Endothelial cell of umbilical vein (primary cell): ENCODE measurements around the gene XIST. TPM values are rescaled to one million over a fixed set of nuclear protein-coding genes. Genes with fewer than 3 reads are reported as not detected.
"Not testable (repeated sequence)": the region's sequence is repeated elsewhere in the genome, so short reads cannot be mapped to it uniquely, and the experiment has no call there.

Experiments
- BruUV-seq: library from RNA; stranded (reverse); fragments of 400-500 nt; replicated peaks from 2 replicates; lab custom pipeline; 2021; lab: Mats Ljungman, UMichigan
- CTCF ChIA-PET: fragments of 300-600, 350-600 bp; sonication (Branson Sonifier 250); formaldehyde crosslinking; loops from one replicate; lab custom pipeline; 2021; ENCODE audit warnings: antibody characterized with exemption, inconsistent platforms; lab: Charles Lee
- POLR2A ChIA-PET: fragments of 300-600, 350-600 bp; sonication (Branson Sonifier 250); formaldehyde crosslinking; loops from one replicate; lab custom pipeline; 2021; ENCODE audit warnings: antibody characterized with exemption, inconsistent platforms; lab: Charles Lee
- DNase-seq: peaks from one replicate; pipeline ENCODE4 v3.0.0-alpha.2; 2011; ENCODE audit warnings: low read depth, low spot score
- FAIRE-seq: peaks from 2 replicates; lab custom pipeline; 2011; peaks lifted over from hg19 to GRCh38; lab: Jason Lieb, UNC
- H2AFZ ChIP-seq: 2 replicates; pipeline ENCODE4 v1.6.0; 2012; ENCODE audit warnings: low read depth, low read length, control low read depth, inconsistent platforms
- H3K27ac ChIP-seq: 2 replicates; pipeline ENCODE4 v1.5.1; 2011; ENCODE audit warnings: low read depth, mild to moderate bottlenecking, control low read depth, low read length, moderate library complexity; ENCODE audit not compliant: insufficient read depth
- H3K27me3 ChIP-seq, 2 experiments: 2 replicates each; pipeline versions ENCODE4 v1.6.0 to v1.6.1; 2011; ENCODE audit warnings: low read length in 2 of 2, mixed read lengths in 1 of 2; ENCODE audit not compliant: control insufficient read depth in 2 of 2, insufficient read depth in 2 of 2
- H3K36me3 ChIP-seq, 2 experiments: 2 replicates in 1 of 2; 3 replicates in 1 of 2; pipeline ENCODE4 v1.5.1; 2011; ENCODE audit warnings: low read length in 2 of 2, mild to moderate bottlenecking in 1 of 2, moderate library complexity in 1 of 2; ENCODE audit not compliant: control insufficient read depth in 2 of 2, insufficient read depth in 2 of 2; ENCODE audit errors: extremely low read depth in 1 of 2
- H3K4me1 ChIP-seq: 3 replicates; pipeline ENCODE4 v1.5.1; 2011; ENCODE audit warnings: mild to moderate bottlenecking, low read length; ENCODE audit not compliant: control insufficient read depth, insufficient read depth; ENCODE audit errors: extremely low read depth
- H3K4me2 ChIP-seq: 2 replicates; pipeline ENCODE4 v1.6.1; 2011; ENCODE audit warnings: low read length, control low read depth, mixed read lengths; ENCODE audit not compliant: insufficient read depth
- H3K4me3 ChIP-seq, 3 experiments: fragments of 200-600 bp in 1 of 3; sonication (generic), shearing (Covaris generic) in 1 of 3; replicated peaks in 1 of 3; 2 replicates each; pipeline ENCODE4 v1.5.1; 2011 to 2016; ENCODE audit warnings: control low read depth in 3 of 3, low read length in 3 of 3, mild to moderate bottlenecking in 2 of 3, inconsistent platforms in 1 of 3, low read depth in 1 of 3, moderate library complexity in 1 of 3; ENCODE audit not compliant: insufficient read depth in 1 of 3
- H3K79me2 ChIP-seq: 2 replicates; pipeline ENCODE4 v1.6.0; 2012; ENCODE audit warnings: low read length, inconsistent platforms; ENCODE audit not compliant: control insufficient read depth, insufficient read depth
- H3K9ac ChIP-seq: replicated peaks from 2 replicates; pipeline ENCODE3; 2011; ENCODE audit warnings: low read length, control low read depth; ENCODE audit not compliant: insufficient read depth; ENCODE audit errors: extremely low read depth
- H3K9me1 ChIP-seq: replicated peaks from 3 replicates; pipeline ENCODE4 v1.6.0; 2011; ENCODE audit warnings: mild to moderate bottlenecking, low read length; ENCODE audit not compliant: control insufficient read depth, insufficient read depth; ENCODE audit errors: extremely low read depth
- H3K9me3 ChIP-seq: replicated peaks from 2 replicates; pipeline ENCODE4 v1.5.1; 2012; ENCODE audit warnings: low read length, inconsistent platforms; ENCODE audit not compliant: control insufficient read depth, insufficient read depth
- H4K20me1 ChIP-seq: replicated peaks from 2 replicates; pipeline ENCODE3; 2011; ENCODE audit warnings: mild to moderate bottlenecking, low read length; ENCODE audit not compliant: control insufficient read depth, insufficient read depth; ENCODE audit errors: extremely low read depth
- EZH2 ChIP-seq: IDR thresholded peaks from 2 replicates; pipeline ENCODE4 v1.6.1; 2012; ENCODE audit warnings: borderline replicate concordance, low read depth, mild to moderate bottlenecking, moderate library complexity, low read length, inconsistent platforms; ENCODE audit not compliant: severe bottlenecking
- FOS ChIP-seq: IDR thresholded peaks from 2 replicates; pipeline ENCODE4 v1.6.1; 2011; ENCODE audit warnings: mild to moderate bottlenecking, low read length, moderate library complexity, borderline replicate concordance; ENCODE audit not compliant: insufficient read depth
- GATA2 ChIP-seq: IDR thresholded peaks from 2 replicates; pipeline ENCODE4 v1.7.0; 2011; ENCODE audit warnings: low read depth, mild to moderate bottlenecking, moderate library complexity, mixed read lengths, low read length; ENCODE audit not compliant: insufficient read length, insufficient read depth
- JUN ChIP-seq: IDR thresholded peaks from 2 replicates; pipeline ENCODE4 v1.6.1; 2011; ENCODE audit warnings: borderline replicate concordance, low read depth; ENCODE audit not compliant: insufficient read length, insufficient read depth
- MYC ChIP-seq: IDR thresholded peaks from one replicate; pipeline ENCODE4 v1.6.1; 2011; ENCODE audit warnings: mild to moderate bottlenecking, low read depth, low read length
- POLR2A ChIP-seq: IDR thresholded peaks from 2 replicates; pipeline ENCODE4 v1.6.1; 2012; ENCODE audit warnings: low read depth, mild to moderate bottlenecking, control low read depth, low read length
- POLR2AphosphoS5 ChIP-seq: IDR thresholded peaks from 2 replicates; pipeline ENCODE4 v1.6.1; 2012; ENCODE audit warnings: low read depth, mild to moderate bottlenecking, control low read depth, low read length, moderate library complexity; ENCODE audit not compliant: insufficient read depth
- dilution Hi-C: fragments of 300-500 bp; cut with MboI; formaldehyde crosslinking; loops from one replicate; pipeline ENCODE4 v1.15.0; 2019; ENCODE audit warnings: low sequenced_read_pairs; ENCODE audit not compliant: extremely low pct_ligation_motif_present
- intact Hi-C: fragments of 100-400 bp; cut with micrococcal nuclease; formaldehyde crosslinking; loops from one replicate; pipeline ENCODE4 v1.10.0; 2022
- polyA plus RNA-seq, 4 experiments: library from polyadenylated mRNA; depleted of rRNA in 3 of 4; stranded (reverse) in 3 of 4; unstranded in 1 of 4; fragments of >200 nt; gene quantifications; 2 replicates each; pipeline versions ENCODE4 v1.2.1 to v1.2.3, GENCODE V29; 2011 to 2012; ENCODE audit warnings: missing spikeins in 1 of 4
- total RNA-seq: library from RNA; stranded (reverse); gene quantifications from 2 replicates; pipeline ENCODE4 v1.2.3, GENCODE V29; 2021
- TF ChIP-seq, protein P1 (sequence below): IDR thresholded peaks from 2 replicates; pipeline ENCODE4 v1.6.1; 2011; ENCODE audit not compliant: insufficient read depth, insufficient read length
- TF ChIP-seq, protein P2 (sequence below), 2 donors: IDR thresholded peaks; 1 replicate in 1 of 2; 2 replicates in 1 of 2; pipeline ENCODE4 v1.5.1; 2011; ENCODE audit warnings: low read length in 2 of 2, mild to moderate bottlenecking in 2 of 2, moderate library complexity in 2 of 2, control low read depth in 1 of 2, inconsistent platforms in 1 of 2, low read depth in 1 of 2; ENCODE audit not compliant: insufficient read depth in 1 of 2; ENCODE audit errors: extremely low read depth in 1 of 2

Gene XIST
- total and polyA plus RNA-seq, 2 donors (not counting 3 experiments of a cell fraction or from before 2014, with no cell fraction given): 0.03 to 0.07 TPM

DNA sequence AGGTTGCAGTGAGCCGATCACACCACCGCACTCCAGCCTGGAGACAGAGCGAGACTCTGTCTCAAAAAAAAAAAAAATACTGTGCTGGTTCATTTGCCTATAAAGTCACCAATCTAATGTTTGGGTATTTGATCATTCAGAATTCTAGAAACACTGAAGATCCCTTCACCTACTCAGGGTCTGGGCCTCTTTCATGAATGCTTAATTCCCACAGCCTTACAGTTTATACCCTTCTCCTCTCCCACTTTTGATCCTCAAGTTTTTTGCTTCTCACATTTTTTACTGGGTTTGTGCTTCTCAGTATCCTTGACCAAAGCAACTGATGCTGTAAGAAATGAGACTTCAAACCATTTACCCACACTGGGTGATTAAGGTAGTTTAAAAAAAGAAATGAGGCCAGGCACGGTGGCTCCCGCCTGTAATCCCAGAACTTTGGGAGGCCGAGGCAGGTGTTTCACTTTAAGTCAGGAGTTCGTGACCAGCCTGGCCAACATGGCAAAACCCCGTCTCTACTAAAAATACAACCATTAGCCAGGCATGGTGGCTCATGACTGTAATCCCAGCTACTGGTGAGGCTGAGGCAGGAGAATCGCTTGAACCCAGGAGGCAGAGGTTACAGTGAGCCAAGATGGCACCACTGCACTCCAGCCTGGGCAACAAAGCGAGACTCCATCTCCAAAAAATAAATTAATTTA is 32.5 kb downstream of the XIST start:
- H3K79me2 ChIP-seq, H3K4me1 ChIP-seq, H3K9me1 ChIP-seq, FAIRE-seq, H3K4me3 ChIP-seq, BruUV-seq, H4K20me1 ChIP-seq, CTCF ChIA-PET, POLR2A ChIA-PET, H3K4me2 ChIP-seq, intact Hi-C loops, H3K36me3 ChIP-seq, H3K27ac ChIP-seq, DNase-seq, H2AFZ ChIP-seq, H3K9ac ChIP-seq, dilution Hi-C loops, H3K9me3 ChIP-seq, H3K27me3 ChIP-seq: not testable (repeated sequence)

DNA sequence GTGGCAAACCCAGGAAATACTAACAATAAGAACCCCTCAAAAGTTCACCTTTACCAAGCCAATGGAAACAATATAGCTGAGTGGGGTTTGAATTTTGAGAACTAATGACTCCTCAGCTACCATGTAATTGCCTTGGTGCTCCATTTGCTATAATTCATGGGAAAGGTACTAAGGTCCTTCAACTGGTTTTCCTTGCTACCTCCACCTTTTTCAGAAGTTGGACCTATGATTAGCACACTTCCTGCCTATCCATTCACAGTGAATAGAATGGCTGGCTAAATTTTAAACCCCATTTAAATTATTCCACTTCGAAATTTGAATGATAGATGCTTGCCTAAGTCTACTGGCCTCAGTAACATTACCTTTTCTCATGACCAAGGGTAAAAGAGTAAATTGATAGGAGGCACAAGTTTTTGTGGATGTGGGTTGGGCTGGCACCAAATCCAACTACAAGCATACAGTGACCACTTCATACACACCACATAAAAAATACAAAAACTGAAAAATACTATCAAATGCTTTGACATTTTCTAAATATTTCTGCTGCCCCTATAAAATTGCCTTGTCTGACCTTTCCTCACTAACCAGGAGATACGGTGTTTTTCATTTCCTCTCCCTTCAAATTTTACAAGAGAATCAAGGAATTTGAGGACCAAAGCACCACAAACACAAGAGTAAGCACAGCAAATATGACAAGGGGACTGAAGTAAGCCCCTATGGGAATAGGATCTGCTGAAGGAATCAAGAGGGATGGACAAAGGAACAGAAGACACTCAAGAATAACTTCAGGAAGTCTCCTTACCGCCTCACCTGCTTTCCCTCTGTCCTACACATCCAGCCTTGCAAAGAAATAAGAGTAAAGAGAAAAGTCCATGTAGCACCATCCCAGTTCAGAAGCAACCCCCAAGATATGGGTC is 34.1 kb downstream of the XIST start:
- FAIRE-seq: no peak
- Histone ChIP-seq H3K4me2 (no peak overlapping the region), H2AFZ (no peak overlapping the region), H3K9me1 (no peaks in the 10 kb centered on the region), H3K9me3 (no peaks in the 10 kb centered on the region), H3K36me3 (no peaks in the 10 kb centered on the region), H3K27me3 (no peaks in the 10 kb centered on the region), H4K20me1 (no peaks in the 10 kb centered on the region), H3K4me1 (no peaks in the 10 kb centered on the region), H3K79me2 (no peaks in the 10 kb centered on the region), H3K4me3 (no peak overlapping the region), H3K9ac (no peak overlapping the region), H3K27ac (no peak overlapping the region)
- intact Hi-C loops: no loop called here
- no TSS peak for BruUV-seq
- dilution Hi-C loops: no loop called here
- DNase-seq: no peak
- no peak for TF ChIP-seq EZH2
- TF ChIP-seq POLR2AphosphoS5: no peak
- TF ChIP-seq MYC: no peak
- no peak for TF ChIP-seq JUN
- no peak for TF ChIP-seq FOS
- TF ChIP-seq GATA2: no peak
- TF ChIP-seq, protein P1, sequence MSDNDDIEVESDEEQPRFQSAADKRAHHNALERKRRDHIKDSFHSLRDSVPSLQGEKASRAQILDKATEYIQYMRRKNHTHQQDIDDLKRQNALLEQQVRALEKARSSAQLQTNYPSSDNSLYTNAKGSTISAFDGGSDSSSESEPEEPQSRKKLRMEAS: no peak
- TF ChIP-seq, protein P2, sequence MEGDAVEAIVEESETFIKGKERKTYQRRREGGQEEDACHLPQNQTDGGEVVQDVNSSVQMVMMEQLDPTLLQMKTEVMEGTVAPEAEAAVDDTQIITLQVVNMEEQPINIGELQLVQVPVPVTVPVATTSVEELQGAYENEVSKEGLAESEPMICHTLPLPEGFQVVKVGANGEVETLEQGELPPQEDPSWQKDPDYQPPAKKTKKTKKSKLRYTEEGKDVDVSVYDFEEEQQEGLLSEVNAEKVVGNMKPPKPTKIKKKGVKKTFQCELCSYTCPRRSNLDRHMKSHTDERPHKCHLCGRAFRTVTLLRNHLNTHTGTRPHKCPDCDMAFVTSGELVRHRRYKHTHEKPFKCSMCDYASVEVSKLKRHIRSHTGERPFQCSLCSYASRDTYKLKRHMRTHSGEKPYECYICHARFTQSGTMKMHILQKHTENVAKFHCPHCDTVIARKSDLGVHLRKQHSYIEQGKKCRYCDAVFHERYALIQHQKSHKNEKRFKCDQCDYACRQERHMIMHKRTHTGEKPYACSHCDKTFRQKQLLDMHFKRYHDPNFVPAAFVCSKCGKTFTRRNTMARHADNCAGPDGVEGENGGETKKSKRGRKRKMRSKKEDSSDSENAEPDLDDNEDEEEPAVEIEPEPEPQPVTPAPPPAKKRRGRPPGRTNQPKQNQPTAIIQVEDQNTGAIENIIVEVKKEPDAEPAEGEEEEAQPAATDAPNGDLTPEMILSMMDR (IDR thresholded peaks at IDR 0.05; ENCODE audit: extremely low read depth in 1 of 2, insufficient read depth in 1 of 2, low read depth in 1 of 2, low read length in 2 of 2): no peak
- TF ChIP-seq POLR2A: no peak
- ChIA-PET POLR2A (no interaction called here), CTCF (no interaction called here)
